SJSA1 (cell line): ENCODE results near the gene PCDH7. TPM values are rescaled to one million over a fixed set of nuclear protein-coding genes. Genes with fewer than 3 reads are reported as not detected.

ENCODE experiments used
- DNase-seq, 2 experiments: peaks; one replicate each; pipeline ENCODE4 v3.0.0-alpha.2; 2015 to 2020; ENCODE audit warnings: low spot score in 2 of 2, low read depth in 1 of 2
- H3K27ac ChIP-seq: fragments of 250-450 bp; sonication (Bioruptor Pico); 2 replicates; pipeline ENCODE4 v1.5.1; 2020; ENCODE audit warnings: mild to moderate bottlenecking, moderate library complexity
- H3K27me3 ChIP-seq: fragments of 250-450 bp; sonication (Bioruptor Pico); replicated peaks from 2 replicates; pipeline ENCODE4 v1.5.1; 2020; ENCODE audit warnings: mild to moderate bottlenecking, moderate library complexity
- H3K36me3 ChIP-seq: fragments of 250-450 bp; sonication (Bioruptor Pico); 2 replicates; pipeline ENCODE4 v1.5.1; 2020; ENCODE audit warnings: mild to moderate bottlenecking
- H3K4me1 ChIP-seq: fragments of 250-450 bp; sonication (Bioruptor Pico); replicated peaks from 2 replicates; pipeline ENCODE4 v1.6.1; 2021; ENCODE audit warnings: mild to moderate bottlenecking
- H3K4me3 ChIP-seq: fragments of 250-450 bp; sonication (Bioruptor Pico); 2 replicates; pipeline ENCODE4 v1.5.1; 2020; ENCODE audit warnings: mild to moderate bottlenecking
- H3K9me3 ChIP-seq: fragments of 250-450 bp; sonication (Bioruptor Pico); replicated peaks from 2 replicates; pipeline ENCODE4 v1.5.1; 2020; ENCODE audit warnings: mild to moderate bottlenecking
- total RNA-seq: library from RNA; depleted of rRNA; stranded (reverse); fragments of >200 nt; shearing (Covaris generic); gene quantifications from 2 replicates; pipeline ENCODE4 v1.2.3, GENCODE V29; 2014

Gene PCDH7
- total RNA-seq, 1 experiment from 2014 or later: 1.2 TPM

DNA sequence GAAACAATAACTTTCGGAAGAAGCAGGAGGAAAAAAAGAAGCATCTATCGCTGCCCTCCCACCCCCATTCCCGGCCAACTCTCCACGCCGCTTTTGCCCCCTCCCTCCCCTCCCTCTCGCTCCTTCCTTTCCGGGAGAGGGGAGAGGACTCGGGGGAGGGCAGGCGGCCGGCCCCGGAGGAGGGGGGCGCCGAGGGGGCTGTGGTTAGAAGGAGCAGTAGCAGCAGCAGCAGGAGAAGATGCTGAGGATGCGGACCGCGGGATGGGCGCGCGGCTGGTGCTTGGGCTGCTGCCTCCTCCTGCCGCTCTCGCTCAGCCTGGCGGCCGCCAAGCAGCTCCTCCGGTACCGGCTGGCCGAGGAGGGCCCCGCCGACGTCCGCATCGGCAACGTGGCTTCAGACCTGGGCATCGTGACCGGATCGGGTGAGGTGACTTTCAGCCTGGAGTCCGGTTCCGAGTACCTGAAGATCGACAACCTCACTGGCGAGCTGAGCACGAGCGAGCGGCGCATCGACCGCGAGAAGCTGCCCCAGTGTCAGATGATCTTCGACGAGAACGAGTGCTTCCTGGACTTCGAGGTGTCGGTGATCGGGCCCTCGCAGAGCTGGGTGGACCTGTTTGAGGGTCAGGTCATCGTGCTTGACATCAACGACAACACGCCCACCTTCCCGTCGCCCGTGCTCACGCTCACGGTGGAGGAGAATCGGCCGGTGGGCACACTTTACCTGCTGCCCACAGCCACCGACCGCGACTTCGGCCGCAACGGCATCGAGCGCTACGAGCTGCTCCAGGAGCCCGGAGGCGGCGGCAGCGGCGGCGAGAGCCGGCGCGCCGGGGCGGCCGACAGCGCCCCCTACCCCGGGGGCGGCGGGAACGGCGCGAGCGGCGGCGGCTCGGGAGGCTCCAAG lies 1.3 kb downstream of the PCDH7 start:
- Histone ChIP-seq H3K4me1 (no peaks in the 10 kb centered on the region), H3K27me3 (peaks cover 22% of the 10 kb centered on the region), H3K27ac (no peak overlapping the region), H3K4me3 (no peak overlapping the region; the same call in 1 of the 2 replicates), H3K9me3 (no peaks in the 10 kb centered on the region), H3K36me3 (no peaks in the 10 kb centered on the region)
- peak in 1 of 2 experiments; percentile 28 for DNase-seq

DNA sequence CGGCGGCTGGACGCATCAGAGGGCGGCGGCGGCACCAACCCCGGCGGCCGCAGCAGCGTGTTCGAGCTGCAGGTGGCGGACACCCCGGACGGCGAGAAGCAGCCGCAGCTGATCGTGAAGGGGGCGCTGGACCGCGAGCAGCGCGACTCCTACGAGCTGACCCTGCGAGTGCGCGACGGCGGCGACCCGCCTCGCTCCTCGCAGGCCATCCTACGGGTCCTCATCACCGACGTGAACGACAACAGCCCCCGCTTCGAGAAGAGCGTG lies 1.9 kb downstream of the PCDH7 start:
- DNase-seq: no peak
- peaks cover 22% of the 10 kb centered on the region for H3K27me3 ChIP-seq
- H3K4me1 ChIP-seq: no peaks in the 10 kb centered on the region
- H3K9me3 ChIP-seq: no peaks in the 10 kb centered on the region
- H3K36me3 ChIP-seq: no peaks in the 10 kb centered on the region
- H3K4me3 ChIP-seq: no peak overlapping the region
- no peak overlapping the region for H3K27ac ChIP-seq

DNA sequence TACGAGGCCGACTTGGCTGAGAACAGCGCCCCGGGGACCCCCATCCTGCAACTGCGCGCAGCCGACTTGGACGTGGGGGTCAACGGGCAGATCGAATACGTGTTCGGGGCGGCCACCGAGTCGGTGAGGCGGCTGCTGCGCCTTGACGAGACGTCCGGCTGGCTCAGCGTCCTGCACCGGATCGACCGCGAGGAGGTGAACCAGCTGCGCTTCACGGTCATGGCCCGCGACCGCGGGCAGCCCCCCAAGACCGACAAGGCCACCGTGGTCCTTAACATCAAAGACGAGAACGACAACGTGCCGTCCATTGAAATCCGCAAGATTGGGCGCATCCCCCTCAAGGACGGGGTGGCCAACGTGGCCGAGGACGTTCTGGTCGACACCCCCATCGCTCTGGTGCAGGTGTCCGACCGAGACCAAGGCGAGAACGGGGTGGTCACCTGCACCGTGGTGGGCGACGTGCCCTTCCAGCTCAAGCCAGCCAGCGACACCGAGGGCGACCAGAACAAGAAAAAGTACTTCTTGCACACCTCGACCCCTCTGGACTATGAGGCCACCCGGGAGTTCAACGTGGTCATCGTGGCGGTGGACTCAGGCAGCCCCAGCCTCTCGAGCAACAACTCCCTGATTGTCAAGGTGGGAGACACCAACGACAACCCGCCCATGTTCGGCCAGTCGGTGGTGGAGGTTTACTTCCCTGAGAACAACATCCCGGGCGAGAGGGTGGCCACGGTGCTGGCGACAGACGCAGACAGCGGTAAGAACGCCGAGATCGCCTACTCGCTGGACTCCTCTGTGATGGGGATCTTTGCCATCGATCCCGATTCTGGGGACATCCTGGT lies 2.4 kb downstream of the PCDH7 start:
- H3K27me3 ChIP-seq: peaks cover 22% of the 10 kb centered on the region
- no peak overlapping the region for H3K27ac ChIP-seq
- no peak overlapping the region for H3K4me3 ChIP-seq
- no peaks in the 10 kb centered on the region for H3K4me1 ChIP-seq
- H3K9me3 ChIP-seq: no peaks in the 10 kb centered on the region
- H3K36me3 ChIP-seq: no peaks in the 10 kb centered on the region
- no peak for DNase-seq

DNA sequence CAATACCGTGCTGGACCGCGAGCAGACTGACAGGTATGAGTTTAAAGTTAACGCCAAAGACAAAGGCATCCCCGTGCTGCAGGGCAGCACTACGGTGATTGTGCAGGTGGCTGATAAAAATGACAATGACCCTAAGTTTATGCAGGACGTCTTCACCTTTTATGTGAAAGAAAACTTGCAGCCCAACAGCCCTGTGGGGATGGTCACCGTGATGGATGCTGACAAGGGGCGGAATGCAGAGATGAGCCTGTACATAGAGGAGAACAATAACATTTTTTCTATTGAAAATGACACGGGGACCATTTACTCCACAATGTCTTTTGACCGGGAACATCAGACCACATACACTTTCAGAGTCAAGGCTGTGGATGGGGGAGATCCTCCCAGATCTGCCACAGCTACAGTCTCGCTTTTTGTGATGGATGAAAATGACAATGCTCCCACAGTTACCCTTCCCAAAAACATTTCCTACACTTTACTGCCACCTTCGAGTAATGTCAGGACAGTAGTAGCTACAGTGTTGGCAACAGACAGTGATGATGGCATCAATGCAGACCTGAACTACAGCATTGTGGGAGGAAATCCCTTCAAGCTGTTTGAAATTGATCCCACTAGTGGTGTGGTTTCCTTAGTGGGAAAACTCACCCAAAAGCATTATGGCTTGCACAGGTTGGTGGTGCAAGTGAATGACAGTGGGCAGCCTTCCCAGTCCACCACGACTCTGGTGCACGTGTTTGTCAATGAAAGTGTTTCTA lies 3.2 kb downstream of the PCDH7 start:
- no peaks in the 10 kb centered on the region for H3K36me3 ChIP-seq
- no peak overlapping the region for H3K27ac ChIP-seq
- no peak for DNase-seq
- no peak overlapping the region for H3K4me3 ChIP-seq
- H3K9me3 ChIP-seq: no peaks in the 10 kb centered on the region
- no peaks in the 10 kb centered on the region for H3K4me1 ChIP-seq
- H3K27me3 ChIP-seq: peaks cover 19% of the 10 kb centered on the region

DNA sequence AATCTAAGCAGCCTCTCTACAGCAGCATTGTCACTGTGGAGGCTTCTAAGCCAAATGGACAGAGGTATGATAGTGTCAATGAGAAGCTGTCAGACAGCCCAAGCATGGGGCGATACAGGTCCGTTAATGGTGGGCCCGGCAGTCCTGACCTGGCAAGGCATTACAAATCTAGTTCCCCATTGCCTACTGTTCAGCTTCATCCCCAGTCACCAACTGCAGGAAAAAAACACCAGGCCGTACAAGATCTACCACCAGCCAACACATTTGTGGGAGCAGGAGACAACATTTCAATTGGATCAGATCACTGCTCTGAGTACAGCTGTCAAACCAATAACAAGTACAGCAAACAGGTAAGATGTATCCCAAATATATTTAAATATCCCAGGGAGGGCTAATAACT lies 4.1 kb downstream of the PCDH7 start:
- no peak for DNase-seq
- Histone ChIP-seq H3K36me3 (no peaks in the 10 kb centered on the region), H3K9me3 (no peaks in the 10 kb centered on the region), H3K4me3 (no peak overlapping the region), H3K27ac (no peak overlapping the region), H3K27me3 (peaks cover 10% of the 10 kb centered on the region; the same call in 1 of the 2 replicates), H3K4me1 (no peaks in the 10 kb centered on the region)

DNA sequence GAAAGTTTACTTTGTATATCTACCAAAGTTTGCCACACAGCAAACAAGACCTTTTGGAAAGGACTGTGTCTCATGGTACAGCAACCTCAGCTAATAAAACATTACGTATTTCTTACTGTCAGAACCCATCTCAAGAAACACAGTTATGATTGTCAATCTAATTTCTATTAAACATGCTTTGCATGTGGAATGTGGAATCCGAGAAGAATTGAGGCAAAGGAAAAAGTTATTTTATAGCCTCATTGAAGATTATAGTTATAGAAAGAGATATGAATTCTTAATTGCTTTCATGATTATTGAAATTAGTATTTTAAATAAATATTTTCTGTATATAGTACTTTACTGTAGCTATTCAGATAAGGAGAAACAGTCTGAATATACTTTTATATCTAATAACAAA lies 5.4 kb downstream of the PCDH7 start:
- Histone ChIP-seq H3K4me1 (no peaks in the 10 kb centered on the region), H3K36me3 (no peaks in the 10 kb centered on the region), H3K4me3 (no peak overlapping the region), H3K27ac (no peak overlapping the region), H3K9me3 (no peaks in the 10 kb centered on the region), H3K27me3 (peaks cover 3% of the 10 kb centered on the region; the same call in 1 of the 2 replicates)
- DNase-seq: no peak

DNA sequence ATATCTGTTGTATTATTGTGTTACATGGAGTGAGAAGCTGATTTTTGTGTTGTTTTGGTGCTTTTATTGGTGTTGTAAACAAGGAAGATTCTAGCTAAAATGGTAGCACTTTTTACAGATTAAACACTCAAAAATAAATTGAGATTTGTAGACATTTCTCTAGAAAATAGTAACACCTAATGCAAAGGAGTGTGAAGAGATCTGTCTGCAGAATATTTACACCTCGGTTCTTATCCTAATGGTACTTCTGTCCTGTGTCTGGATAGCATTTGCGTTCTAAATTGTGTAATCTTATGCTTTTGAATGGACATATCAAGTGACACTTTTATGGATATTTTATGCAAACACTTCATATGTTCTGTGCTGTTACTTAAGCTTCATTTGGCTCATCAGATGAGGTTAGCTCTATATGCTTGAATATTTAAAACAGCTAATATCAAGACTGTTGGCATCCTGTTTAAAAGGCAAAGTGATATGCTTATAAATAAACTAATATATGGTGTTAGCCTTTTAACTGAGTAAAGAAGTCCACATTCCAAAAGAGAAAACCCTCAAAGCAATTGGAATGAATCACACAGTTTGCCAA lies 6.0 kb downstream of the PCDH7 start:
- no peaks in the 10 kb centered on the region for H3K27me3 ChIP-seq
- H3K4me3 ChIP-seq: no peak overlapping the region
- H3K4me1 ChIP-seq: no peaks in the 10 kb centered on the region

DNA sequence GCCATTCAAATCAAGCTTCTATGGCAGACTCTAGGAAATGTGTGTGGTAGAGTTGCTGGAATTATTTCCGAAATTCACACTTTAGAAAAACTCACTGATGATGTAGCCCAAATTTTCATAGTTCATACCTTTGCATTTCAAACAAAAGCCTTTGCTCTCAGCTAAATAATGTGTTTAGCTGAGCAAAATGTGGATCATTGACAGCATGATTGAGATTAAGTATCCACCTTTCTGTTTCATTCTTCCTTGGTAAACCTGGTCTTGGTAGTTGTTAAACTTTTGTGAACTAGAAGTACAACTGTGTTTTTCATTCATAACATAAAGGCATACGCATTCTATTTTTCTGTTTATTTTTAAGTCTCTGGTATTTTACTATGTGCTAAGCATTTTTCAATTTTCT lies 7.2 kb downstream of the PCDH7 start:
- no peak overlapping the region for H3K27ac ChIP-seq
- no peaks in the 10 kb centered on the region for H3K36me3 ChIP-seq
- H3K4me3 ChIP-seq: no peak overlapping the region
- no peak for DNase-seq
- H3K9me3 ChIP-seq: no peaks in the 10 kb centered on the region
- H3K4me1 ChIP-seq: no peaks in the 10 kb centered on the region
- no peaks in the 10 kb centered on the region for H3K27me3 ChIP-seq

More for the DNA sequence above, 6.0 kb downstream of the PCDH7 start:
- no peak for DNase-seq
- no peaks in the 10 kb centered on the region for H3K36me3 ChIP-seq
- no peaks in the 10 kb centered on the region for H3K9me3 ChIP-seq
- no peak overlapping the region for H3K27ac ChIP-seq

DNA sequence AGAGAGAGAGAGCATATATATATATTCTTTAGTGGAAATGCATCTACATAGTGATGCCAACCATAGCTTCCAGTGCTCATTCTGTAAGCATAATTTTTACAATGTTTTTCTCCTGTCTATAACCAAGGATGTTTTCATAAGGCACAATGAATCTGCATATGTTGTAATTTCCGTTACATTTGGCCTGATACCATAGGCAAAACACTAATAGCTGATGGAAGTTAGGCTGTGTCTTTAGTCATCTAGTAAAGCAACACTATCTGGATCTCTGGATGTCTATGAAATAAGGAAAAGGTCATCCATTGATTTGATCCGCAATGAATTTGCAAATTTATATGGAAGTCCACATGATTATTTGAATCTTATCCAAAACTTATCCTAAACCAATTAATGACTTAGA lies 8.1 kb downstream of the PCDH7 start:
- H3K36me3 ChIP-seq: no peaks in the 10 kb centered on the region
- DNase-seq: no peak
- no peak overlapping the region for H3K4me3 ChIP-seq
- H3K4me1 ChIP-seq: no peaks in the 10 kb centered on the region
- H3K27ac ChIP-seq: no peak overlapping the region
- no peaks in the 10 kb centered on the region for H3K27me3 ChIP-seq
- H3K9me3 ChIP-seq: no peaks in the 10 kb centered on the region

DNA sequence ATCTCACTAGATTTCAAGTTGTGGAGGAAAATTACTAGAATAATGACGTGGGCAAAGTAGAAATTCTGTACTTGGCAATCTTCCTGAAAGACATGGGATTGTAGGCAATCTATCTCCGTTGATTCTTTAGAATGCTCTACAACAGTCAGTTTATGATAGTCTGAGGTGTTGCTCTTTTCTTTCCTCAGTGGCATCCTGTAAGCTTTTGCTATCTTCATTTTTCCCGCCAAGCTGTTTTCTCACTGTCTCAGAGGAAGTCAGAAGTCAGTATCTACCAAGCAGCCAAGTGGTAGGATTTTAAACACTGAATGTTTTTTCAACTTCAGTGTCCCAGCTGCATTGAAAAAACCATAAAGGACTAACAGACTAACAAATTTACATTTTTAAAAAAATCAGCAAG lies 23.7 kb downstream of the PCDH7 start:
- DNase-seq: no peak
- no peaks in the 10 kb centered on the region for H3K9me3 ChIP-seq
- H3K36me3 ChIP-seq: no peaks in the 10 kb centered on the region
- no peak overlapping the region for H3K27ac ChIP-seq
- no peaks in the 10 kb centered on the region for H3K4me1 ChIP-seq
- no peak overlapping the region for H3K4me3 ChIP-seq
- no peaks in the 10 kb centered on the region for H3K27me3 ChIP-seq

DNA sequence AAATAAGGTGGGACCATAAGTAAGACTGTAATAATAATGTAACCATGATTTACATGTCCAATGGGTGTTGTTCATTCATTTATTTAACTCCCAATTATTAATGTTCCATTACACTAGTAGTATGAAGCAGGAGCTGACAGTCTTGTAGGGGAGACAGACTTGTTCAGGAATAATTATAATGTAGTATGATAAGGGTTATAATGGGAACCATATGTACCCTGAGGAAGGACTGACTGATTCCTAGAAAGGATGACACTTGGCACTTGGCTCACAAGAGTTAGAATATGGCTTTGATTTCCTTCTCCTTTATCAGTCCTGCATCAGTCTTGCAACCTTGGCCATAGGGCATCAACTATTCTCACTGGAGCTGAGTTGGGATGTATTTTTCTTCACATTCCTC lies 24.2 kb downstream of the PCDH7 start:
- no peaks in the 10 kb centered on the region for H3K9me3 ChIP-seq
- DNase-seq: no peak

DNA sequence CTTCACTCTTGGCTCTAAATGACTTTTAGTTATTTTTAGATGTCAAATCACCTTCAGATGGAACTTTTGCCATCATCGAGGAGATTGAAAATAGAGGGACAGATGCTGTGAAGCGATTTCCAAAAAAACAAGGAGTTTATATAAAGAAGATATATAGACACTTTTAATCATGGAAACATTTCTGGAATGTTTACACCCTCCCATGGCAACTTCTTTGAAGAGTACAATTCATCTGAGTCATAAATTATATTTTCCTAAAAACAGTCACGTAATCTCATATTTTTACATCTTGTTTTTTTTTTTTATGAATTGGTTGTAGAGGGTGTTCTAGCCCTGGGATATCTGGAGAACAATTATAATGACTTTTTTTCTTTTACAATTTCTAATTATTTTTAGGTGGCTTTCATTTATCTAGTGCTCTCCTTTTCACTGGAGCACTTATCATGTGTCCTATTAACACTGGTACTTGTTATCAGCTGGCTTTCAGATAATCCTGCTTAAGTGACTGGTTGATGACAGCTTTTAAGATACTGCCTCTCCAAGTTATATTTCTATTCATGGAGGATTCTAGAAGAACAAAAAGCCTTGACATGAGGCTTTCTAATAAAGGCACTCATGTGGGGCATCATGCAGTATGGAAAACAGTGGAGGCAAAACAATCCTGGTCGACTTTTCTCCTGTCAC lies 24.9 kb downstream of the PCDH7 start:
- no peaks in the 10 kb centered on the region for H3K9me3 ChIP-seq
- H3K27ac ChIP-seq: no peak overlapping the region
- no peak for DNase-seq
- H3K27me3 ChIP-seq: no peaks in the 10 kb centered on the region
- H3K4me3 ChIP-seq: no peak overlapping the region
- H3K4me1 ChIP-seq: no peaks in the 10 kb centered on the region
- no peaks in the 10 kb centered on the region for H3K36me3 ChIP-seq

More for the DNA sequence above, 24.2 kb downstream of the PCDH7 start:
- H3K4me3 ChIP-seq: no peak overlapping the region
- H3K4me1 ChIP-seq: no peaks in the 10 kb centered on the region
- H3K27ac ChIP-seq: no peak overlapping the region
- H3K36me3 ChIP-seq: no peaks in the 10 kb centered on the region
- H3K27me3 ChIP-seq: no peaks in the 10 kb centered on the region

DNA sequence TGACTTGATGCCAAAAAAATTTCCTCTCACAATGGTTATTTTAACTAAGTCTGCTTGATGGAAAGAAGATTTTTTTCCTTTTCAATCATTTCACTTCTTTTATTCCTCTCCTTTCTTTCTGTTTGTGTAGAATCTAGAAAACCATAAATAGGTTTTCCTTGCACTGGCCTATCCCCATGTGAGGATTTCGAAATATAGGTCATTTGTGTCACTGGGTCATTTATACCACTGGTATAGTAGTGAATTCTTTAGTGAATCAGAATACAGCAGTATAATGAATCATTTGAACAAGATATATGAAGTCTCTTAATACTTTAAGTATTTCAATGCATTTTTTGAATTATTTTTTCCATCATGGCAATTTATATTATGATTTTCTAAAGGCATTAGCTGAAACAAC lies 26.6 kb downstream of the PCDH7 start:
- Histone ChIP-seq H3K9me3 (no peaks in the 10 kb centered on the region), H3K4me3 (no peak overlapping the region), H3K4me1 (no peaks in the 10 kb centered on the region), H3K27me3 (no peaks in the 10 kb centered on the region), H3K36me3 (no peaks in the 10 kb centered on the region), H3K27ac (no peak overlapping the region)
- DNase-seq: no peak
